GM12878 (cell line): ENCODE data around the gene TDRD3.

ENCODE experiments used
- EGR1 ChIP-seq, 2 experiments: IDR thresholded peaks; 1 replicate in 1 of 2; 2 replicates in 1 of 2; pipeline ENCODE4 v1.6.1; 2011 to 2012; ENCODE audit warnings: low read depth in 2 of 2, low read length in 2 of 2, borderline replicate concordance in 1 of 2, mild to moderate bottlenecking in 1 of 2, moderate library complexity in 1 of 2
- EZH2 ChIP-seq: IDR thresholded peaks from 2 replicates; pipeline ENCODE4 v1.6.1; 2012; ENCODE audit warnings: low read depth, mild to moderate bottlenecking, control low read depth, inconsistent platforms, low read length, borderline replicate concordance; ENCODE audit not compliant: control insufficient read depth
- POLR2A ChIP-seq: IDR thresholded peaks from 2 replicates; pipeline ENCODE4 v1.6.1; 2011; ENCODE audit warnings: low read depth, mild to moderate bottlenecking, low read length
- POLR2AphosphoS2 ChIP-seq: IDR thresholded peaks from 2 replicates; pipeline ENCODE4 v1.6.1; 2011; ENCODE audit warnings: low read depth, mild to moderate bottlenecking, low read length, improper control_type of control experiment, moderate library complexity
- RFX5 ChIP-seq: IDR thresholded peaks from 2 replicates; pipeline ENCODE4 v1.6.1; 2011; ENCODE audit warnings: low read depth, low read length, improper control_type of control experiment
- SMARCA5 ChIP-seq: fragments of 450-650 bp; IDR thresholded peaks from 2 replicates; pipeline ENCODE4 v1.6.1; 2017; ENCODE audit warnings: mild to moderate bottlenecking
- SREBF1 ChIP-seq: IDR thresholded peaks from 2 replicates; pipeline ENCODE4 v1.6.1; 2012; ENCODE audit warnings: mild to moderate bottlenecking, low read length
- SREBF2 ChIP-seq: IDR thresholded peaks from 2 replicates; pipeline ENCODE4 v1.6.1; 2012; ENCODE audit warnings: mild to moderate bottlenecking, low read length
- USF1 ChIP-seq: IDR thresholded peaks from 2 replicates; pipeline ENCODE4 v1.6.1; 2011; ENCODE audit warnings: borderline replicate concordance, low read depth, mild to moderate bottlenecking, moderate library complexity, mixed read lengths, low read length; ENCODE audit not compliant: insufficient read depth; ENCODE audit errors: extremely low read length
- TF ChIP-seq, protein P1 (sequence below), 3 experiments: IDR thresholded peaks in 2 of 3; conservative IDR thresholded peaks in 1 of 3; 2 replicates each; pipeline ENCODE4 v1.5.1; 2011; ENCODE audit warnings: low read depth in 3 of 3, low read length in 3 of 3, mild to moderate bottlenecking in 3 of 3, control low read depth in 2 of 3, moderate library complexity in 2 of 3, inconsistent platforms in 1 of 3, mixed read lengths in 1 of 3; ENCODE audit not compliant: control insufficient read depth in 2 of 3, insufficient read depth in 1 of 3; ENCODE audit errors: extremely low read depth in 1 of 3

GRCh38 chr13:60392131-60392530 is 4.9 kb upstream of the TDRD3 start:
- TF ChIP-seq, protein P1, sequence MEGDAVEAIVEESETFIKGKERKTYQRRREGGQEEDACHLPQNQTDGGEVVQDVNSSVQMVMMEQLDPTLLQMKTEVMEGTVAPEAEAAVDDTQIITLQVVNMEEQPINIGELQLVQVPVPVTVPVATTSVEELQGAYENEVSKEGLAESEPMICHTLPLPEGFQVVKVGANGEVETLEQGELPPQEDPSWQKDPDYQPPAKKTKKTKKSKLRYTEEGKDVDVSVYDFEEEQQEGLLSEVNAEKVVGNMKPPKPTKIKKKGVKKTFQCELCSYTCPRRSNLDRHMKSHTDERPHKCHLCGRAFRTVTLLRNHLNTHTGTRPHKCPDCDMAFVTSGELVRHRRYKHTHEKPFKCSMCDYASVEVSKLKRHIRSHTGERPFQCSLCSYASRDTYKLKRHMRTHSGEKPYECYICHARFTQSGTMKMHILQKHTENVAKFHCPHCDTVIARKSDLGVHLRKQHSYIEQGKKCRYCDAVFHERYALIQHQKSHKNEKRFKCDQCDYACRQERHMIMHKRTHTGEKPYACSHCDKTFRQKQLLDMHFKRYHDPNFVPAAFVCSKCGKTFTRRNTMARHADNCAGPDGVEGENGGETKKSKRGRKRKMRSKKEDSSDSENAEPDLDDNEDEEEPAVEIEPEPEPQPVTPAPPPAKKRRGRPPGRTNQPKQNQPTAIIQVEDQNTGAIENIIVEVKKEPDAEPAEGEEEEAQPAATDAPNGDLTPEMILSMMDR (IDR thresholded peaks at IDR 0.05 in 2 of 3, conservative IDR thresholded peaks at IDR 0.05 in 1 of 3; ENCODE audit: control insufficient read depth in 2 of 3, extremely low read depth in 1 of 3, insufficient read depth in 1 of 3, low read depth in 3 of 3, low read length in 3 of 3): no peak
- TF ChIP-seq SREBF2 (no peak), EGR1 (IDR thresholded peaks at IDR 0.05; ENCODE audit: borderline replicate concordance in 1 of 2, low read depth in 2 of 2, low read length in 2 of 2) (no peak), EZH2 (no peak), POLR2A (no peak), SREBF1 (no peak), POLR2AphosphoS2 (no peak), RFX5 (no peak), SMARCA5 (no peak), USF1 (no peak)
